ENCODE data around the gene TNS4.
"Not testable (repeated sequence)": the region's sequence is repeated elsewhere in the genome, so short reads cannot be mapped to it uniquely, and the experiment has no call there.

The TNS4 gene

GRCh38 chr17:40501499-40501911, at the start of gene TNS4:
TNS4 (minus strand) TSS chr17:40501623; CDS start chr17:40496425, 5,198 bp downstream.
- TF ChIP-seq ZNF274 (IDR thresholded peaks at IDR 0.05; ENCODE audit: low read depth, low read length): no peak
- H3K4me3 ChIP-seq (ENCODE audit: low read length): no peak within 1 kb of the TSS

GRCh38 chr17:40550608-40551007, 49.2 kb upstream of the TNS4 start:
- TF ChIP-seq ZNF274 (IDR thresholded peaks at IDR 0.05; ENCODE audit: low read depth, low read length): no peak
- no peak overlapping the region for H3K4me3 ChIP-seq (ENCODE audit: low read length)

- no peak for TF ChIP-seq ZNF274 (IDR thresholded peaks at IDR 0.05; ENCODE audit: low read depth, low read length)
- no peak overlapping the region for H3K4me3 ChIP-seq (ENCODE audit: low read length)
These were observed 47.7 kb upstream of the TNS4 start for GRCh38 chr17:40548982-40549685.

- H3K4me3 ChIP-seq (ENCODE audit: low read length): no peak overlapping the region
These were observed 47.1 kb upstream of the TNS4 start for GRCh38 chr17:40548491-40548981.

GRCh38 chr17:40547785-40548478, 46.5 kb upstream of the TNS4 start:
- H3K4me3 ChIP-seq (ENCODE audit: low read length): no peak overlapping the region

More at GRCh38 chr17:40548491-40548981, 47.1 kb upstream of the TNS4 start:
- TF ChIP-seq ZNF274 (IDR thresholded peaks at IDR 0.05; ENCODE audit: low read depth, low read length): no peak

GRCh38 chr17:40547079-40547784, 45.8 kb upstream of the TNS4 start:
- TF ChIP-seq ZNF274 (IDR thresholded peaks at IDR 0.05; ENCODE audit: low read depth, low read length): no peak
- H3K4me3 ChIP-seq (ENCODE audit: low read length): no peak overlapping the region

More at GRCh38 chr17:40547785-40548478, 46.5 kb upstream of the TNS4 start:
- no peak for TF ChIP-seq ZNF274 (IDR thresholded peaks at IDR 0.05; ENCODE audit: low read depth, low read length)

- H3K4me3 ChIP-seq (ENCODE audit: low read length): not testable (repeated sequence)
These were observed 45.1 kb upstream of the TNS4 start for GRCh38 chr17:40546497-40546896.

- H3K4me3 ChIP-seq (ENCODE audit: low read length): no peak overlapping the region
- TF ChIP-seq ZNF274 (IDR thresholded peaks at IDR 0.05; ENCODE audit: low read depth, low read length): no peak
These were observed 44.2 kb upstream of the TNS4 start for GRCh38 chr17:40545660-40546059.

- no peak overlapping the region for H3K4me3 ChIP-seq (ENCODE audit: low read length)
- TF ChIP-seq ZNF274 (IDR thresholded peaks at IDR 0.05; ENCODE audit: low read depth, low read length): no peak
These were observed 41.4 kb upstream of the TNS4 start for GRCh38 chr17:40542558-40543411.

GRCh38 chr17:40541873-40542557, 40.6 kb upstream of the TNS4 start:
- no peak overlapping the region for H3K4me3 ChIP-seq (ENCODE audit: low read length)
- TF ChIP-seq ZNF274 (IDR thresholded peaks at IDR 0.05; ENCODE audit: low read depth, low read length): no peak

GRCh38 chr17:40541060-40541872, 39.8 kb upstream of the TNS4 start:
- no peak for TF ChIP-seq ZNF274 (IDR thresholded peaks at IDR 0.05; ENCODE audit: low read depth, low read length)
- H3K4me3 ChIP-seq (ENCODE audit: low read length): no peak overlapping the region

GRCh38 chr17:40540448-40540847, 39.0 kb upstream of the TNS4 start:
- TF ChIP-seq ZNF274 (IDR thresholded peaks at IDR 0.05; ENCODE audit: low read depth, low read length): no peak
- no peak overlapping the region for H3K4me3 ChIP-seq (ENCODE audit: low read length)

Data from GM08714 (cell line).